Activated CD4-positive, alpha-beta T cell treated with anti-CD3 and anti-CD28 coated beads, Interleukin-10, Interleukin-2, amounts not matched to agents 100 ng/mL and 50 ng/mL, durations not matched to agents 16 hours and 8 hours (primary cell): ENCODE measurements around the gene WDR27.
"Not testable (repeated sequence)": the region's sequence is repeated elsewhere in the genome, so short reads cannot be mapped to it uniquely, and the experiment has no call there.

ENCODE experiments used
- DNase-seq: peaks from one replicate; pipeline ENCODE4 v3.0.0-alpha.2; 2020

Gene WDR27

GRCh38 chr6:169638915-169639314 is 62.9 kb downstream of the WDR27 start:
- no peak for DNase-seq

GRCh38 chr6:169638388-169638787 is 63.4 kb downstream of the WDR27 start:
- no peak for DNase-seq

- no peak for DNase-seq
Measured at GRCh38 chr6:169635345-169635744, 66.5 kb downstream of the WDR27 start.

GRCh38 chr6:169632841-169633240 is 69.0 kb downstream of the WDR27 start:
- no peak for DNase-seq

GRCh38 chr6:169629256-169629655 is 72.6 kb downstream of the WDR27 start:
- DNase-seq = no peak

GRCh38 chr6:169627736-169628607 is 73.9 kb downstream of the WDR27 start:
- no peak for DNase-seq

GRCh38 chr6:169626649-169627048 is 75.2 kb downstream of the WDR27 start:
- DNase-seq = no peak

- no peak for DNase-seq
Measured at GRCh38 chr6:169626169-169626568, 75.7 kb downstream of the WDR27 start.

- DNase-seq = no peak
Measured at GRCh38 chr6:169625376-169625775, 76.5 kb downstream of the WDR27 start.

GRCh38 chr6:169624785-169625184 is 77.0 kb downstream of the WDR27 start:
- no peak for DNase-seq

GRCh38 chr6:169623975-169624374 is 77.9 kb downstream of the WDR27 start:
- no peak for DNase-seq

GRCh38 chr6:169623343-169623742 is 78.5 kb downstream of the WDR27 start:
- no peak for DNase-seq

GRCh38 chr6:169622618-169623017 is 79.2 kb downstream of the WDR27 start:
- DNase-seq = no peak

GRCh38 chr6:169621311-169621710 is 80.5 kb downstream of the WDR27 start:
- no peak for DNase-seq

GRCh38 chr6:169620171-169621130 is 81.4 kb downstream of the WDR27 start:
- no peak for DNase-seq

- DNase-seq = no peak
Measured at GRCh38 chr6:169619650-169620049, 82.2 kb downstream of the WDR27 start.

GRCh38 chr6:169618526-169619490 is 83.0 kb downstream of the WDR27 start:
- DNase-seq = no peak

- no peak for DNase-seq
Measured at GRCh38 chr6:169617562-169617961, 84.3 kb downstream of the WDR27 start.

GRCh38 chr6:169608609-169609008 is 93.2 kb downstream of the WDR27 start:
- not testable (repeated sequence) for DNase-seq

GRCh38 chr6:169604076-169604475 is 97.8 kb downstream of the WDR27 start:
- no peak for DNase-seq

GRCh38 chr6:169601129-169601528 is 100.7 kb downstream of the WDR27 start:
- not testable (repeated sequence) for DNase-seq

GRCh38 chr6:169592558-169592957 is 109.3 kb downstream of the WDR27 start:
- no peak for DNase-seq
